ELF-1 (cell line): ENCODE measurements around the gene ENOX1.

ENCODE experiments used
- DNase-seq: peaks from one replicate; pipeline ENCODE4 v3.0.0-alpha.2; 2016; ENCODE audit warnings: low read depth, low spot score

Gene ENOX1

GRCh38 chr13:43669964-43670363, 116.8 kb downstream of the ENOX1 start:
- DNase-seq: no peak

- no peak for DNase-seq
Observed at GRCh38 chr13:43669101-43669500, 117.7 kb downstream of the ENOX1 start.

- no peak for DNase-seq
Observed at GRCh38 chr13:43666403-43666802, 120.4 kb downstream of the ENOX1 start.

- DNase-seq: no peak
Observed at GRCh38 chr13:43665388-43665787, 121.4 kb downstream of the ENOX1 start.

GRCh38 chr13:43664700-43665191, 122.0 kb downstream of the ENOX1 start:
- peak; percentile 72 for DNase-seq

GRCh38 chr13:43663474-43664090, 123.2 kb downstream of the ENOX1 start:
- no peak for DNase-seq

- no peak for DNase-seq
Observed at GRCh38 chr13:43662976-43663375, 123.8 kb downstream of the ENOX1 start.

GRCh38 chr13:43661161-43661830, 125.5 kb downstream of the ENOX1 start:
- DNase-seq: no peak

GRCh38 chr13:43657485-43657884, 129.3 kb downstream of the ENOX1 start:
- DNase-seq: no peak

GRCh38 chr13:43653980-43654379, 132.8 kb downstream of the ENOX1 start:
- no peak for DNase-seq

GRCh38 chr13:43653395-43653794, 133.4 kb downstream of the ENOX1 start:
- DNase-seq: no peak

GRCh38 chr13:43652760-43653159, 134.0 kb downstream of the ENOX1 start:
- DNase-seq: peak; percentile 4

GRCh38 chr13:43650882-43651281, 135.9 kb downstream of the ENOX1 start:
- DNase-seq: no peak

- DNase-seq: no peak
Observed at GRCh38 chr13:43648733-43649132, 138.0 kb downstream of the ENOX1 start.

- DNase-seq: no peak
Observed at GRCh38 chr13:43647471-43647870, 139.3 kb downstream of the ENOX1 start.

GRCh38 chr13:43640476-43640875, 146.3 kb downstream of the ENOX1 start:
- DNase-seq: no peak

GRCh38 chr13:43631106-43631505, 155.7 kb downstream of the ENOX1 start:
- DNase-seq: no peak

- no peak for DNase-seq
Observed at GRCh38 chr13:43629691-43630480, 156.9 kb downstream of the ENOX1 start.

- DNase-seq: no peak
Observed at GRCh38 chr13:43626994-43627393, 159.8 kb downstream of the ENOX1 start.

- DNase-seq: no peak
Observed at GRCh38 chr13:43614063-43614462, 172.7 kb downstream of the ENOX1 start.

GRCh38 chr13:43611281-43612273, 175.2 kb downstream of the ENOX1 start:
- no peak for DNase-seq
